ENCODE measurements around the gene APCS.

The APCS gene

GRCh38 chr1:159587461-159587951, at the start of gene APCS:
Gene APCS (plus strand): TSS chr1:159587826. CDS start chr1:159587922, 96 bp downstream.
- no peaks in the 10 kb centered on the region for H3K36me3 ChIP-seq (ENCODE audit: control insufficient read depth in 1 of 2, insufficient read depth in 2 of 2, low read length in 2 of 2)
- H3K27ac ChIP-seq (ENCODE audit: low read length): no peak within 1 kb of the TSS
- no peaks in the 10 kb centered on the region for H3K27me3 ChIP-seq (ENCODE audit: low read depth, low read length)
- no peaks in the 10 kb centered on the region for H3K4me1 ChIP-seq (ENCODE audit: control insufficient read depth in 1 of 2, insufficient read depth in 2 of 2, low read length in 2 of 2)
- no peaks in the 10 kb centered on the region for H3K9me3 ChIP-seq (ENCODE audit: control insufficient read depth in 1 of 2, low read length in 2 of 2)
- no peak within 1 kb of the TSS for H3K4me3 ChIP-seq (ENCODE audit: low read depth in 1 of 2, low read length in 2 of 2)

- Histone ChIP-seq H3K36me3 (ENCODE audit: control insufficient read depth in 1 of 2, insufficient read depth in 2 of 2, low read length in 2 of 2) (no peaks in the 10 kb centered on the region), H3K27ac (ENCODE audit: low read length) (no peak overlapping the region), H3K4me3 (ENCODE audit: low read depth in 1 of 2, low read length in 2 of 2) (no peak overlapping the region), H3K27me3 (ENCODE audit: low read depth, low read length) (no peaks in the 10 kb centered on the region), H3K4me1 (ENCODE audit: control insufficient read depth in 1 of 2, insufficient read depth in 2 of 2, low read length in 2 of 2) (no peaks in the 10 kb centered on the region), H3K9me3 (ENCODE audit: control insufficient read depth in 1 of 2, low read length in 2 of 2) (no peaks in the 10 kb centered on the region)
Observed at GRCh38 chr1:159548126-159548525, 39.5 kb upstream of the APCS start.

GRCh38 chr1:159554261-159554660, 33.4 kb upstream of the APCS start:
- Histone ChIP-seq H3K36me3 (ENCODE audit: control insufficient read depth in 1 of 2, insufficient read depth in 2 of 2, low read length in 2 of 2) (no peaks in the 10 kb centered on the region), H3K27ac (ENCODE audit: low read length) (no peak overlapping the region), H3K9me3 (ENCODE audit: control insufficient read depth in 1 of 2, low read length in 2 of 2) (no peaks in the 10 kb centered on the region), H3K27me3 (ENCODE audit: low read depth, low read length) (no peaks in the 10 kb centered on the region), H3K4me3 (ENCODE audit: low read depth in 1 of 2, low read length in 2 of 2) (no peak overlapping the region), H3K4me1 (ENCODE audit: control insufficient read depth in 1 of 2, insufficient read depth in 2 of 2, low read length in 2 of 2) (no peaks in the 10 kb centered on the region)

- Histone ChIP-seq H3K27ac (ENCODE audit: low read length) (no peak overlapping the region), H3K9me3 (ENCODE audit: control insufficient read depth in 1 of 2, low read length in 2 of 2) (no peaks in the 10 kb centered on the region), H3K4me1 (ENCODE audit: control insufficient read depth in 1 of 2, insufficient read depth in 2 of 2, low read length in 2 of 2) (no peaks in the 10 kb centered on the region), H3K36me3 (ENCODE audit: control insufficient read depth in 1 of 2, insufficient read depth in 2 of 2, low read length in 2 of 2) (no peaks in the 10 kb centered on the region), H3K4me3 (ENCODE audit: low read depth in 1 of 2, low read length in 2 of 2) (no peak overlapping the region), H3K27me3 (ENCODE audit: low read depth, low read length) (no peaks in the 10 kb centered on the region)
Observed at GRCh38 chr1:159554696-159555095, 32.9 kb upstream of the APCS start.

- H3K27ac ChIP-seq (ENCODE audit: low read length): no peak overlapping the region
- H3K9me3 ChIP-seq (ENCODE audit: control insufficient read depth in 1 of 2, low read length in 2 of 2): no peaks in the 10 kb centered on the region
- H3K27me3 ChIP-seq (ENCODE audit: low read depth, low read length): no peaks in the 10 kb centered on the region
- H3K36me3 ChIP-seq (ENCODE audit: control insufficient read depth in 1 of 2, insufficient read depth in 2 of 2, low read length in 2 of 2): no peaks in the 10 kb centered on the region
- no peak overlapping the region for H3K4me3 ChIP-seq (ENCODE audit: low read depth in 1 of 2, low read length in 2 of 2)
- no peaks in the 10 kb centered on the region for H3K4me1 ChIP-seq (ENCODE audit: control insufficient read depth in 1 of 2, insufficient read depth in 2 of 2, low read length in 2 of 2)
Observed at GRCh38 chr1:159556931-159557369, 30.7 kb upstream of the APCS start.

GRCh38 chr1:159560599-159560998, 27.0 kb upstream of the APCS start:
- Histone ChIP-seq H3K4me1 (ENCODE audit: control insufficient read depth in 1 of 2, insufficient read depth in 2 of 2, low read length in 2 of 2) (no peaks in the 10 kb centered on the region), H3K27me3 (ENCODE audit: low read depth, low read length) (no peaks in the 10 kb centered on the region), H3K9me3 (ENCODE audit: control insufficient read depth in 1 of 2, low read length in 2 of 2) (no peaks in the 10 kb centered on the region), H3K27ac (ENCODE audit: low read length) (no peak overlapping the region), H3K36me3 (ENCODE audit: control insufficient read depth in 1 of 2, insufficient read depth in 2 of 2, low read length in 2 of 2) (no peaks in the 10 kb centered on the region), H3K4me3 (ENCODE audit: low read depth in 1 of 2, low read length in 2 of 2) (no peak overlapping the region)

GRCh38 chr1:159561497-159561896, 26.1 kb upstream of the APCS start:
- H3K4me3 ChIP-seq (ENCODE audit: low read depth in 1 of 2, low read length in 2 of 2): no peak overlapping the region
- no peak overlapping the region for H3K27ac ChIP-seq (ENCODE audit: low read length)
- H3K36me3 ChIP-seq (ENCODE audit: control insufficient read depth in 1 of 2, insufficient read depth in 2 of 2, low read length in 2 of 2): no peaks in the 10 kb centered on the region
- H3K4me1 ChIP-seq (ENCODE audit: control insufficient read depth in 1 of 2, insufficient read depth in 2 of 2, low read length in 2 of 2): no peaks in the 10 kb centered on the region
- H3K9me3 ChIP-seq (ENCODE audit: control insufficient read depth in 1 of 2, low read length in 2 of 2): no peaks in the 10 kb centered on the region
- no peaks in the 10 kb centered on the region for H3K27me3 ChIP-seq (ENCODE audit: low read depth, low read length)

GRCh38 chr1:159562680-159563079, 24.9 kb upstream of the APCS start:
- Histone ChIP-seq H3K4me3 (ENCODE audit: low read depth in 1 of 2, low read length in 2 of 2) (no peak overlapping the region), H3K9me3 (ENCODE audit: control insufficient read depth in 1 of 2, low read length in 2 of 2) (no peaks in the 10 kb centered on the region), H3K27ac (ENCODE audit: low read length) (no peak overlapping the region), H3K4me1 (ENCODE audit: control insufficient read depth in 1 of 2, insufficient read depth in 2 of 2, low read length in 2 of 2) (no peaks in the 10 kb centered on the region), H3K36me3 (ENCODE audit: control insufficient read depth in 1 of 2, insufficient read depth in 2 of 2, low read length in 2 of 2) (no peaks in the 10 kb centered on the region), H3K27me3 (ENCODE audit: low read depth, low read length) (no peaks in the 10 kb centered on the region)

- H3K27ac ChIP-seq (ENCODE audit: low read length): no peak overlapping the region
- no peaks in the 10 kb centered on the region for H3K9me3 ChIP-seq (ENCODE audit: control insufficient read depth in 1 of 2, low read length in 2 of 2)
- H3K4me3 ChIP-seq (ENCODE audit: low read depth in 1 of 2, low read length in 2 of 2): no peak overlapping the region
- H3K4me1 ChIP-seq (ENCODE audit: control insufficient read depth in 1 of 2, insufficient read depth in 2 of 2, low read length in 2 of 2): no peaks in the 10 kb centered on the region
- H3K36me3 ChIP-seq (ENCODE audit: control insufficient read depth in 1 of 2, insufficient read depth in 2 of 2, low read length in 2 of 2): no peaks in the 10 kb centered on the region
- no peaks in the 10 kb centered on the region for H3K27me3 ChIP-seq (ENCODE audit: low read depth, low read length)
Observed at GRCh38 chr1:159577446-159577845, 10.2 kb upstream of the APCS start.

- Histone ChIP-seq H3K4me3 (ENCODE audit: low read depth in 1 of 2, low read length in 2 of 2) (no peak overlapping the region), H3K27ac (ENCODE audit: low read length) (no peak overlapping the region), H3K4me1 (ENCODE audit: control insufficient read depth in 1 of 2, insufficient read depth in 2 of 2, low read length in 2 of 2) (no peaks in the 10 kb centered on the region), H3K9me3 (ENCODE audit: control insufficient read depth in 1 of 2, low read length in 2 of 2) (no peaks in the 10 kb centered on the region), H3K36me3 (ENCODE audit: control insufficient read depth in 1 of 2, insufficient read depth in 2 of 2, low read length in 2 of 2) (no peaks in the 10 kb centered on the region), H3K27me3 (ENCODE audit: low read depth, low read length) (no peaks in the 10 kb centered on the region)
Observed at GRCh38 chr1:159580340-159580739, 7.3 kb upstream of the APCS start.

- H3K9me3 ChIP-seq (ENCODE audit: control insufficient read depth in 1 of 2, low read length in 2 of 2): no peaks in the 10 kb centered on the region
- no peaks in the 10 kb centered on the region for H3K36me3 ChIP-seq (ENCODE audit: control insufficient read depth in 1 of 2, insufficient read depth in 2 of 2, low read length in 2 of 2)
- H3K27me3 ChIP-seq (ENCODE audit: low read depth, low read length): no peaks in the 10 kb centered on the region
- no peak overlapping the region for H3K4me3 ChIP-seq (ENCODE audit: low read depth in 1 of 2, low read length in 2 of 2)
- H3K4me1 ChIP-seq (ENCODE audit: control insufficient read depth in 1 of 2, insufficient read depth in 2 of 2, low read length in 2 of 2): no peaks in the 10 kb centered on the region
- H3K27ac ChIP-seq (ENCODE audit: low read length): no peak overlapping the region
Observed at GRCh38 chr1:159581422-159581821, 6.2 kb upstream of the APCS start.

- Histone ChIP-seq H3K27ac (ENCODE audit: low read length) (no peak overlapping the region), H3K9me3 (ENCODE audit: control insufficient read depth in 1 of 2, low read length in 2 of 2) (no peaks in the 10 kb centered on the region), H3K27me3 (ENCODE audit: low read depth, low read length) (no peaks in the 10 kb centered on the region), H3K4me1 (ENCODE audit: control insufficient read depth in 1 of 2, insufficient read depth in 2 of 2, low read length in 2 of 2) (no peaks in the 10 kb centered on the region), H3K36me3 (ENCODE audit: control insufficient read depth in 1 of 2, insufficient read depth in 2 of 2, low read length in 2 of 2) (no peaks in the 10 kb centered on the region), H3K4me3 (ENCODE audit: low read depth in 1 of 2, low read length in 2 of 2) (no peak overlapping the region)
Observed at GRCh38 chr1:159584536-159584935, 3.1 kb upstream of the APCS start.
